ENCODE data around the gene TNFSF8. TPM values are rescaled to one million over a fixed set of nuclear protein-coding genes. Genes with fewer than 3 reads are reported as not detected.

The TNFSF8 gene
- total RNA-seq, 1 experiment from 2014 or later = 0.15 TPM

DNA sequence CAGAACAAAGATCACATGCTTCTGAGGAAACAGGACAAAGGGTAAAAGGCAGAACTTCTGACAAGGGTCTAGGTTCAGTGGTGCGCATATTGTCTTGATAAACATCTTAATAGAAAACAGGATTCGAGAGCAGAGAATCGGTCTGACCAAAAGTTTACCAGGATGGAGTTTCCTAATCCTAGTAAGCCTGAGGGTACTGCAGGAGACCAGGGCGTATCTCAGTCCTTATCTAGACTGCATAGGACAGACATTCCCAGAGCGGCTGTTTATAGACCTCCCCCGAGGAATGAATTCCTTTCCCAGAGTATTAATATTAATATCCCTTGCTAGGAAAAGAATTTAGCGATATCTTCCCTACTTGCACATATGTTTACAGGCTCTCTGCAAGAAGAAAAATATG lies 32.4 kb upstream of the TNFSF8 start:
- Histone ChIP-seq H3K4me1 (ENCODE audit: control insufficient read depth, insufficient read depth, low read length) (no peaks in the 10 kb centered on the region), H3K4me3 (ENCODE audit: low read depth in 2 of 2, low read length in 2 of 2) (no peak overlapping the region), H3K36me3 (ENCODE audit: control insufficient read depth, insufficient read depth, low read length) (no peaks in the 10 kb centered on the region), H3K9me3 (ENCODE audit: control insufficient read depth, insufficient read depth, low read depth, low read length) (no peaks in the 10 kb centered on the region), H3K27me3 (ENCODE audit: control insufficient read depth, insufficient read depth, low read length) (no peaks in the 10 kb centered on the region), H3K27ac (ENCODE audit: low read length) (no peak overlapping the region)
- POLR2A ChIA-PET = no interaction called here
- ATAC-seq (no peak), DNase-seq (ENCODE audit: low read depth, low spot score) (no peak)
- no TSS peak for BruUV-seq (replicated peaks)
- in situ Hi-C loops (cut with HindIII; ENCODE audit: low pct_unique_long_range_greater_than_20kb, low sequenced_read_pairs) (no loop called here), intact Hi-C loops (cut with micrococcal nuclease; ENCODE audit: unreplicated experiment) (no loop called here)
- CTCF ChIA-PET = no interaction called here
- TF ChIP-seq, protein P1, sequence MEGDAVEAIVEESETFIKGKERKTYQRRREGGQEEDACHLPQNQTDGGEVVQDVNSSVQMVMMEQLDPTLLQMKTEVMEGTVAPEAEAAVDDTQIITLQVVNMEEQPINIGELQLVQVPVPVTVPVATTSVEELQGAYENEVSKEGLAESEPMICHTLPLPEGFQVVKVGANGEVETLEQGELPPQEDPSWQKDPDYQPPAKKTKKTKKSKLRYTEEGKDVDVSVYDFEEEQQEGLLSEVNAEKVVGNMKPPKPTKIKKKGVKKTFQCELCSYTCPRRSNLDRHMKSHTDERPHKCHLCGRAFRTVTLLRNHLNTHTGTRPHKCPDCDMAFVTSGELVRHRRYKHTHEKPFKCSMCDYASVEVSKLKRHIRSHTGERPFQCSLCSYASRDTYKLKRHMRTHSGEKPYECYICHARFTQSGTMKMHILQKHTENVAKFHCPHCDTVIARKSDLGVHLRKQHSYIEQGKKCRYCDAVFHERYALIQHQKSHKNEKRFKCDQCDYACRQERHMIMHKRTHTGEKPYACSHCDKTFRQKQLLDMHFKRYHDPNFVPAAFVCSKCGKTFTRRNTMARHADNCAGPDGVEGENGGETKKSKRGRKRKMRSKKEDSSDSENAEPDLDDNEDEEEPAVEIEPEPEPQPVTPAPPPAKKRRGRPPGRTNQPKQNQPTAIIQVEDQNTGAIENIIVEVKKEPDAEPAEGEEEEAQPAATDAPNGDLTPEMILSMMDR (IDR thresholded peaks at IDR 0.05) = no peak
- TF ChIP-seq SIN3A (IDR thresholded peaks at IDR 0.05; ENCODE audit: borderline replicate concordance, insufficient read depth, low read depth, low read length) (no peak), POLR2AphosphoS5 (IDR thresholded peaks at IDR 0.05; ENCODE audit: low read depth, low read length) (no peak), REST (IDR thresholded peaks at IDR 0.05; ENCODE audit: insufficient read depth in 1 of 2, low read depth in 2 of 2, low read length in 1 of 2) (no peak), TCF7L2 (IDR thresholded peaks at IDR 0.05; ENCODE audit: low read depth, low read length) (no peak)

DNA sequence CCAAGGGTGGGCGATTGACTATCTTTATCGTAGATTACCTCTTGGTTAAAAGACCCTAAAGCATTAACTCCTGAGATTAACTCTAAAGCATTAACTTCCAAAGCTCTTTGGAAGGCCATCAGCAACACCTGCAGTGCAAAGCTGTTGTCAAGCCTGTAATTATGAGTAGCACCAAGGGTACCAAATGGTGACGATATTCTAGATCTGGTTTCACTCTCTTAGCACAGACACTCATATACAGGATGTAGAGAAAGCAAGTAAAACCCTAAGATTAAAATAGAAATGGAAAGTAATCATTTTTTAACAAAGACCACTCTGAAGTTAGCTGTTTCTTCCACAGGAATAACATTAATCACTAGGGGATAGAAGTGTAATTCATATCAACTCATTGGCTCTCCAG lies 29.9 kb upstream of the TNFSF8 start:
- in situ Hi-C loops (cut with HindIII; ENCODE audit: low pct_unique_long_range_greater_than_20kb, low sequenced_read_pairs) = no loop called here
- no peak for TF ChIP-seq TCF7L2 (IDR thresholded peaks at IDR 0.05; ENCODE audit: low read depth, low read length)
- no peak for TF ChIP-seq REST (IDR thresholded peaks at IDR 0.05; ENCODE audit: insufficient read depth in 1 of 2, low read depth in 2 of 2, low read length in 1 of 2)
- TF ChIP-seq SIN3A (IDR thresholded peaks at IDR 0.05; ENCODE audit: borderline replicate concordance, insufficient read depth, low read depth, low read length) = no peak
- TF ChIP-seq POLR2AphosphoS5 (IDR thresholded peaks at IDR 0.05; ENCODE audit: low read depth, low read length) = no peak
- TF ChIP-seq, protein P1 (IDR thresholded peaks at IDR 0.05) = no peak
- ChIA-PET CTCF (no interaction called here), POLR2A (no interaction called here)
- intact Hi-C loops (cut with micrococcal nuclease; ENCODE audit: unreplicated experiment) = no loop called here
- no peak for DNase-seq (ENCODE audit: low read depth, low spot score)
- Histone ChIP-seq H3K27ac (ENCODE audit: low read length) (no peak overlapping the region), H3K4me1 (ENCODE audit: control insufficient read depth, insufficient read depth, low read length) (no peaks in the 10 kb centered on the region), H3K27me3 (ENCODE audit: control insufficient read depth, insufficient read depth, low read length) (no peaks in the 10 kb centered on the region), H3K9me3 (ENCODE audit: control insufficient read depth, insufficient read depth, low read depth, low read length) (no peaks in the 10 kb centered on the region), H3K4me3 (ENCODE audit: low read depth in 2 of 2, low read length in 2 of 2) (no peak overlapping the region), H3K36me3 (ENCODE audit: control insufficient read depth, insufficient read depth, low read length) (no peaks in the 10 kb centered on the region)
- ATAC-seq = no peak
- no TSS peak for BruUV-seq (replicated peaks)

Data from Panc1 (cell line).